ENCODE data around the gene ELF5.

DNA sequence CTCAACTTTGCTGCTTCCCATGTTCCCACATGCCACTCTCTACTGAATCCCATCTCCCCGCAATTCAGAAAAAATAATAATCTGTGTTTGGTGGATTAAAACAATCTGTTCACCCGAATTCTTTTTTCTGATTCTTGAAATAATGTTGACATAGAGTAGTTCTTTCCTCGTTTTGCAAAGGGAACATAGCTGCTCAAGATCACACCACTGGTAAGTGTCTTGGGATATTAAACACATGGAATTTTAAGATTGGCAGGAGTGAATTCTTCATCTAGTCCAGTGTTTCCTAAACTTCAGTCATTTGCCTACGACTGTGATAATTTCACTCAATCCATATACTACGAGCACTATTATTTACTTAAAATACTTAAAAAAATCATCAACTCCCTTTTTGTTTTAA lies 6.0 kb downstream of the ELF5 start:
- TF ChIP-seq, protein P1, sequence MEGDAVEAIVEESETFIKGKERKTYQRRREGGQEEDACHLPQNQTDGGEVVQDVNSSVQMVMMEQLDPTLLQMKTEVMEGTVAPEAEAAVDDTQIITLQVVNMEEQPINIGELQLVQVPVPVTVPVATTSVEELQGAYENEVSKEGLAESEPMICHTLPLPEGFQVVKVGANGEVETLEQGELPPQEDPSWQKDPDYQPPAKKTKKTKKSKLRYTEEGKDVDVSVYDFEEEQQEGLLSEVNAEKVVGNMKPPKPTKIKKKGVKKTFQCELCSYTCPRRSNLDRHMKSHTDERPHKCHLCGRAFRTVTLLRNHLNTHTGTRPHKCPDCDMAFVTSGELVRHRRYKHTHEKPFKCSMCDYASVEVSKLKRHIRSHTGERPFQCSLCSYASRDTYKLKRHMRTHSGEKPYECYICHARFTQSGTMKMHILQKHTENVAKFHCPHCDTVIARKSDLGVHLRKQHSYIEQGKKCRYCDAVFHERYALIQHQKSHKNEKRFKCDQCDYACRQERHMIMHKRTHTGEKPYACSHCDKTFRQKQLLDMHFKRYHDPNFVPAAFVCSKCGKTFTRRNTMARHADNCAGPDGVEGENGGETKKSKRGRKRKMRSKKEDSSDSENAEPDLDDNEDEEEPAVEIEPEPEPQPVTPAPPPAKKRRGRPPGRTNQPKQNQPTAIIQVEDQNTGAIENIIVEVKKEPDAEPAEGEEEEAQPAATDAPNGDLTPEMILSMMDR (IDR thresholded peaks at IDR 0.05) = no peak
- TF ChIP-seq POLR2A (IDR thresholded peaks at IDR 0.05) (no peak), EP300 (IDR thresholded peaks at IDR 0.05; ENCODE audit: low read depth) (no peak), POLR2AphosphoS5 (IDR thresholded peaks at IDR 0.05) (no peak)

Data from transverse colon (tissue), 4 donors.